ENCODE data around the gene GRIN2D. TPM values are rescaled to one million over a fixed set of nuclear protein-coding genes. Genes with fewer than 3 reads are reported as not detected.
"Not testable (repeated sequence)": the region's sequence is repeated elsewhere in the genome, so short reads cannot be mapped to it uniquely, and the experiment has no call there.

Gene GRIN2D
- total RNA-seq, 1 donor from 2014 or later, result 0.03 TPM

DNA sequence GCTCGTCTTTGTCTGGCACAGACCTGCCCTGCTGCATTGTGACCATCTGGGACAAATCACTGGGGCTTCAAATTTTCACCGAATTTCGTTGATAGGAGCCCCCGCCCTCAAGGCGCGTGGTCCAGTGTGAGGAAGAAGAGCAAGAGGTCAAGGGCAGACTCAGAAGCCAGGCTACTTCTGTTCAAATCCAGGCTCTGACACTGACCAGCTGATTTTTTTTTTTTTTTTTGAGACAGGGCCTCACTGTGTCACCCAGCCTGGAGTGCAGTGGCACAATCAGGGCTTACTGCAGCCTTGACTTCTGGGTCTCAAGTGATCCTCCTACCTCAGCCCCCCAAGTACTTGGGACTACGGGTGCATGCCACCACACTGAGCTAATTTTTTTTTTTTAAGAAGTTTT is 22.1 kb upstream of the GRIN2D start:
- DNase-seq (ENCODE audit: low read depth), result no peak

- DNase-seq (ENCODE audit: low read depth), result not testable (repeated sequence)
Measured at GRCh38 chr19:48371771-48372170, 21.7 kb upstream of the GRIN2D start.

DNA sequence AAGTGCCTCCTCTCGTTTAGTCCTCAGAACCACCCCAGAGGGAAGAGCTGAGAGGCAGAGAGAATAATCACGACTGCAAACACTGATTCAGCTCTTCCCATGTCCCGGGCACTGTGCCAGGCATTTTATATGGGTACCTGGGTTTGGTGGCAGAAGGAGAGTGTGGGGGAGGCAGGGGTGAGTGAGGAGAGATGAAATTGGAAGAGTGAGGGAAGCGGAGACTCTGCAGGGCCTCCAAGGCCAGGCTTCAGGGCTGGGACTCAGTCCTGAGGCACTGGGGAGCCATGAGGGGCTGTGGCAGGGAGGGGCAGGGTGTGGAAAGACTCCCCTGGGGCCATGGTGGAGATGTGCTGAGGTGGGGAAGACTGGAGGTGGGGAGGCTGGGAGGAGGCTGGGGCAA is 20.6 kb upstream of the GRIN2D start:
- DNase-seq (ENCODE audit: low read depth), result peak; percentile 19

- DNase-seq (ENCODE audit: low read depth), result no peak
Measured at GRCh38 chr19:48373567-48373966, 19.9 kb upstream of the GRIN2D start.

DNA sequence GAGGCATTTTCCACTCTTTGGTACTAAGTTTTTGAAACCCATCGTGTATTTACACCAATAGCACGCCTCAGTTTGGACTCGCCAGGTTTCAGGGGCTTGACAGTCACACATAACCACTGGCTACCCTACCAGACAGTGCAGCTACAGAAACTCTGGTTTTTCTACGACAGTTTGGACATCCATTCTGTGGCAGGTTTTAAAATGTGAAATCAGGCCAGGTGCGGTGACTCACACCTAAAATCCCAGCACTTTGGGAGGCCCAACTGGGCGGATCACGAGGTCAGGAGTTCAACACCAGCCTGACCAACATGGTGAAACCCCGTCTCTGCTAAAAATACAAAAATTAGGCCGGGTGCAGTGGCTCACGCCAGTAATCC is 15.3 kb upstream of the GRIN2D start:
- DNase-seq (ENCODE audit: low read depth), result no peak

DNA sequence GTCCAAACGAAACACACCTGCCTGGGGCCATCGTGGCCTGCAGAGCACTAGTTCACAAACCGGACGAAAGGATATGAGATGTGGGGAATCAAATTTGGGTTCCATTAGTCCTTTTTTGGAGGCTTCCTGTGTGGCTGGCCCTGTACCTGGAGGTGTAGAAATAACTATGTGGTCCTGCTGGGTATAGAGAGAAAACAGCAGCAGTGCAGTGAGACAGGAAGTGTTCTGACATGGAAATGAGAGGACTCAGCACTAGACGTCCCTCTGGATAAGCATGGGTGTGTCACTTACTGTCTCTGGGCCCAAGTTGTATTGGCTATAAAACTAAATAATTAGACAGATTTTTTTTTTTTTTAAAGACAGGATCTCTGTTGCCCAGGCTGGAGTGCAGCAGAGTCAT is 14.4 kb upstream of the GRIN2D start:
- no peak for DNase-seq (ENCODE audit: low read depth)

DNA sequence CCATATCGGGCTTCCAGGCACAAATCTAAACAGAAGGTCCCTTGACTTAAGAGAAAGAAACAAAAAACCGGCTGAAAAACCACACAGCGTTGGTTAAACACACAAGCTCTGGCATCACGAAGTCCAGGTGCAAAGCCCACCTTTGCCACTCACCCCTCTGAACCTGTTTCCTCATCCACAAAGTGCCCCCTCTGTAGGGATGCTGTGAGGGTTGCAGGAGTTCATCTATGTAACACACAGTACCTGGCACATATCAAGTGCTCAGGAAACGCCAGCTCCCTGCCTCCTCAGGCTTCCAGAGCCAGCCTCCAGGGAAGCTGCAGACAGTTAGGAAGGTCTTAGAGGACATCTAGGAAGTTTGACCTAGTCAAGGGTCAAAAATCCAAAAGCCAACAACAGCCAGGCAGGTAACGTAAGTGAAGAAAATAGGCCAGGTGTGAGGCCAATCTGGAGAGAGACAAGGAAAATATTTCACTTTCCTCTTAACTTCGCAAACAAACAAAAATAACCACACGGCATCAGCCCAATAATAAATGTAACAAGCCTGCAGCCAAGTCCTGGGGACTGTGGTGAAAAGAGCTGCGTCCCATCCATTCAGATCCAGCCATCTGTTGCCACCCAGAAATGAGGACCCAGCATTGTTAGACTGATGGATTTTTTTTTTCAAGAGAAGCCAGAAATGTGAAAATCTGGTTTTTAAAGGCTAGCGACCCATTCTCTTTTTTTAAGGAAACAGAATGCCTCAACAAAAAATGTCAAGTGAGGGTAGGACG is 12.1 kb upstream of the GRIN2D start:
- DNase-seq (ENCODE audit: low read depth), result no peak

DNA sequence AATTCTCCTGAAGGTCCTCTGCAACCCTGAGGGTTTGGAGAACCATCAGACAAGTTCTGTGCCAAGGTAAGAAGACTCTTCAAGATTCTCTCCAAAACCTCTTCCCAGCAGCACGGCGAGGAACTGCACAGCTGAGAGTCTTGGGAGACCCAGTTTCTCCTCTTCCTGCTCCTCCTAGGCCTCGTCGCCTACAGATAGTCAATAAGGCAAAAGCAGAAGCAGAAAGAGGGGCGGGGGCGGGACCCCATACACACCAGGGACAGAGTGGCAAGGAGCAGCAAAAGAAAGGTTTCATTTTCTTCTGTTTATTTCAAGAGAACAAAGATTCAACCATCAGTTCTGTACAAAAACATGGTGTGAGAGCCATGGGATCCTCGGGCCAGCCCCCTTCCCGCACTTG is 11.2 kb upstream of the GRIN2D start:
- DNase-seq (ENCODE audit: low read depth), result no peak

- no peak for DNase-seq (ENCODE audit: low read depth)
Measured at GRCh38 chr19:48385461-48386087, 7.9 kb upstream of the GRIN2D start.

GRCh38 chr19:48386981-48387380 is 6.5 kb upstream of the GRIN2D start:
- DNase-seq (ENCODE audit: low read depth), result no peak

DNA sequence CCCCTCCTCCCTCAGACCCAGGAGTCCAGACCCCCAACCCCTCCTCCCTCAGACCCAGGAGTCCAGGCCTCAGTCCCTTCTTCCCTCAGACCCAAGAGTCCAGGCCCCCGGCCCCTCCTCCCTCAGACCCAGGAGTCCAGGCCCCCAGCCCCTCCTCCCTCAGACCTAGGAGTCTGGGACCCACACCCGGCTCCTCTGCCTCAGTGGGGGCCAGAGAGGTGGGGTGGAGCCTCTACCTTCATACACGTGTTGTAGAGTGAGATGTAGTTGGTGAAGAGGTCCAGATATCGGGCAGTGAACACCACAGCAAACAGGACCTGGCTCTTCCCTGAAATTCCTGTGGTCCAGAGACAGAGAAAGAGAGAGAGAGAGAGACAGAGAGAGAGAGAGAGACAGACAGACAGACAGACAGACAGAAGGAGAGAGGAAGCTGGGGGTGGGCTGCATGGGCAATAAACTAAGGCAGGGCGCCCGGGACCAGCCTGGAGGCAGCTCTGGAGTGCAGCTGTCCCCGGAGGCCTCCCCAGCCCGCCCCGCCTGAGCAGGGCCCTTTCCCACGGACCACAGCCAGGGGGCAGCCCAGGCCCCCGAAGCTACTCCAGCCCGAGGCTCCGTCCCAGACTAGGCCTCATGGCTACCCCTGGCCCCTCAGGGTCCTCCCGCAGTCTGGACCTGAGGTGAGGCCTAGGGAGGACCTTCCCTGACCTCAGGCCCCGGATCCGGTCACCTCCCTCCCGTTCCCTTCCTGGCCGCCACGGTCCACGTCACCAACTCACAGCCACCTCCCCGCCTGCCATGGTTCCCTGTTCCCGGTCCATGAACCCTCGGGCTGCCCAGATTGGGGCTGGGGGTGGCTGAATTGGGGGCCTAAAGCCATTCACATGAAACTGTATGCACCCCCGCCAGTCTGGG is 3.0 kb upstream of the GRIN2D start:
- DNase-seq (ENCODE audit: low read depth), result peak; percentile 74

- peak; percentile 75 for DNase-seq (ENCODE audit: low read depth)
Measured at GRCh38 chr19:48391100-48392005, 2.1 kb upstream of the GRIN2D start, which contains the start of gene KDELR1. KDELR1 (minus strand) TSS chr19:48391551; CDS start chr19:48391358, 193 bp downstream.

- DNase-seq (ENCODE audit: low read depth), result not testable (repeated sequence)
Measured at GRCh38 chr19:48392006-48392344, 1.5 kb upstream of the GRIN2D start.

- no peak for DNase-seq (ENCODE audit: low read depth)
Measured at GRCh38 chr19:48392860-48393558, 459 bp upstream of the GRIN2D start.

DNA sequence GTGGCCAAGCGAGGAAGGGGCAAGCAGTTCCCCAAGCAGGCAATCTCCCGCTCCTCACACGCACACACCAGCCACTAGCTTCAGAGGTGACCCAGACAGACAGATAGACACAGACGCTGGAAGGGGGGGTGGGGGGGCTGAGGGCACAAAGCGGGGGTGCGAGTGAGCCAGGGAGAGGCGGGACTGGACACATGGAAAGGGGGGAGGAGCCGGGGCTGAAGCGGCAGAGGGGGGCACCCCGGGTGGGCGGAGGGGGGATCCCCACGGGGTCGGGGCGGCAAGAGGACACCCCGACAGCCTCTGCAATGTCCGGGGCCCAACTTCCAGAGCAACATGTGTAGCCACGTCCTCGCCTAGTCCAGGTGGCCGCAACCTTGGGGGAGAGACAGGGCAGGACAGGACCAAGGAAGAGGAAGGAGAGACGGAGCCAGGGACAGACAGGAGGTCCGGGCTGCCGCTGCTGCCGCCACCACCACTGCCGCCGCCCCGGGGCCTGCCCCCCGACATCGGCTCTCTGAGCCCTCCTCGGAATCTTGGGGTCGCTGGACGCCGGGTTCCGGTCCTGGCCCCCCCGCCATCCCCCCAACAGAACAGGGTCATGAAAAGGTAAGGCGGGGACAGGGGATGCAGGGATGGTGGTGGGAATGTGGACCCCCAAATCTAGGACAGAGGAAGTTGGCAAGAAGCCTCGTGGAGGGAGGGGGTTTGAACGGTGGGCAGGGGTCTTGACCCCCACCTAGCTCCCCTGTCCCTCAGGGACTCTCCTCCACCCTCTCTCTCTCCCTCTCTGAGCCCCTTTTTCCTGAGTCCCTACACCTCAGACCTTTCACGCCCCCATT is 1.1 kb downstream of the GRIN2D start:
- DNase-seq (ENCODE audit: low read depth), result no peak

GRCh38 chr19:48395170-48395455 is 1.6 kb downstream of the GRIN2D start:
- no peak for DNase-seq (ENCODE audit: low read depth)

DNA sequence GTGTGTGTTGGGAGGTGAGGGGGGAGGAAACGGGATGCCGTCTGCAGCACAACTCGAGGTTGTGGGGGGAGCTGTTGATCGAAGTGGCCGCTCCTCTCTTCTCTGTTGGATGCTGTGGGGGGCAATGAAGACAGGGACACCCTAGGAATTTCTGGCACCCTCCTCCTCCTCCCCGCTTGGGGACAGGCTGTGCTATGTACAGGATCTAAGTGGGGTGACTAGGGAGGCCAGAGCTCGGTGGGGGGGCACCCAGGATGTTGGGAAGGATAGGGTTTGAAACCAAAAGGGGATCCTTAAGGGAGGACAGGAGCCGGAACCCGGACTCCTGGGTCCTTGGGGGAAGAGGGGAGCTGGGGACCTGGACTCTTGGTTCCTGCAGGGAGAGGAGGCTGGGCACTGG is 2.0 kb downstream of the GRIN2D start:
- no peak for DNase-seq (ENCODE audit: low read depth)

GRCh38 chr19:48396016-48396823 is 2.8 kb downstream of the GRIN2D start:
- DNase-seq (ENCODE audit: low read depth), result no peak

- no peak for DNase-seq (ENCODE audit: low read depth)
Measured at GRCh38 chr19:48396824-48397176, 3.3 kb downstream of the GRIN2D start.

Measured in myocyte (in vitro differentiated cells).